ENCODE measurements around the gene VPS33A. TPM values are rescaled to one million over a fixed set of nuclear protein-coding genes. Genes with fewer than 3 reads are reported as not detected.

The VPS33A gene
- polyA plus RNA-seq, 2 of the 4 experiments (the other 2 are of a cell fraction) = 19.9 to 32.4 TPM

DNA sequence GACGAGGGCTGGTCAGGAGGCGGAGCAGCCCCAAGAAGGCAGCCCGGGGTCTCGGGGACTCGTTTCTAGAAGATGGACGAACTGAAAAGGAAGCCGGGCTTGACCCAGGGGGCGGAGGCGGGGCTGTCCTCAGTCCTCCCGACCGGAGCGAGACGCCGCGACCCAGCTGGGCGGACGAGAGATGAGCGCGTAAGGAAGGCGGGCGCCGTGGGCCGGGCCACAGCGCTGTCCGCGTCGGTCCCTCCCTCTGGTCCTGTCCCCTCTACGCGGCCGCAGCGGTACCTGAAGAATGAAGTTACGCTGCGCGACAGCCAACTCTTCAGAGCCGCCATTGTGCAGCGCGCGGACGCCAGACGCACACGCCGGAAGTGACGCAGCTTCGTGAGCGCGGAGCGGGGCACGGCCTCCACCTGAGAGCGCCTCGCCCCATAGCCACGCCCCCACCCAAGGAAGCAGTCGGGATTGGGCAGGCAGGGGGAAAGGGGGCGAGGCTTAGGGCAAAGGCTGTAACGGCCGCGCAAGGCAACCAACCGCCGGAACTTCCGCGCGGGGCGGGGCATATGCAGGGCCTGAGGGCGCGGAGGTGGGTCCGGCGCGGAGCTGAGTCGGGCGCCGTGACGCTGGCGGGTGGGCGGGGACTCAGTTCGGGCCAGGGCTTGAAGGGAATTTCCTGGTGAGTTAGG lies 40.5 kb downstream of the VPS33A start, which contains the start of gene DIABLO:
Gene DIABLO, minus strand, starts transcription at position 370 of the 683 bp plus-strand sequence. Its CDS starts 38 bp downstream, at position 332.
- CTCF ChIA-PET = interaction anchor here (0.6 to 1.7 kb wide), 2 partner anchors 13 to 56 kb away, joined by 3 to 6 read pairs; no protein-coding TSS in a partner anchor
- 1% methylated on average over 44 of the region's 74 CpGs for WGBS (ENCODE audit: missing lambda C conversion rate)
- H3K4me1 ChIP-seq = peaks cover 15% of the 10 kb centered on the region
- peak within 1 kb of the TSS; percentile 63 for H3K4me3 ChIP-seq
- peak; percentile 84 for FAIRE-seq
- POLR2A ChIA-PET = interaction anchor here (0.5 to 2.2 kb wide), 25 partner anchors 9 to 600 kb away, joined by 3 to 15 read pairs (median 3); partner anchors contain the start of gene BCL7A
- peak within 1 kb of the TSS; percentile 91 for H3K4me2 ChIP-seq
- peak within 1 kb of the TSS; percentile 91 to 95 for H3K27ac ChIP-seq
- TF ChIP-seq MYC (IDR thresholded peaks at IDR 0.05; ENCODE audit: borderline replicate concordance, low read length) = 0 out of 2 replicates have a peak, but pooled peaks have one; percentile 70
- peak; percentile 57; the same call in 1 of the 2 replicates for TF ChIP-seq RFX5 (IDR thresholded peaks at IDR 0.05)
- peak; percentile 99 for TF ChIP-seq PHF8 (IDR thresholded peaks at IDR 0.05; ENCODE audit: borderline replicate concordance, low read depth)
- TF ChIP-seq CHD4 (IDR thresholded peaks at IDR 0.05; ENCODE audit: borderline replicate concordance) = no peak
- TF ChIP-seq POLR2A (IDR thresholded peaks at IDR 0.05; ENCODE audit: low read length) = peak; percentile 95
- TF ChIP-seq, protein P1, sequence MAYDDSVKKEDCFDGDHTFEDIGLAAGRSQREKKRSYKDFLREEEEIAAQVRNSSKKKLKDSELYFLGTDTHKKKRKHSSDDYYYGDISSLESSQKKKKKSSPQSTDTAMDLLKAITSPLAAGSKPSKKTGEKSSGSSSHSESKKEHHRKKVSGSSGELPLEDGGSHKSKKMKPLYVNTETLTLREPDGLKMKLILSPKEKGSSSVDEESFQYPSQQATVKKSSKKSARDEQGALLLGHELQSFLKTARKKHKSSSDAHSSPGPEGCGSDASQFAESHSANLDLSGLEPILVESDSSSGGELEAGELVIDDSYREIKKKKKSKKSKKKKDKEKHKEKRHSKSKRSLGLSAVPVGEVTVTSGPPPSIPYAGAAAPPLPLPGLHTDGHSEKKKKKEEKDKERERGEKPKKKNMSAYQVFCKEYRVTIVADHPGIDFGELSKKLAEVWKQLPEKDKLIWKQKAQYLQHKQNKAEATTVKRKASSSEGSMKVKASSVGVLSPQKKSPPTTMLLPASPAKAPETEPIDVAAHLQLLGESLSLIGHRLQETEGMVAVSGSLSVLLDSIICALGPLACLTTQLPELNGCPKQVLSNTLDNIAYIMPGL (CRISPR knock-in tag; IDR thresholded peaks at IDR 0.05; ENCODE audit: borderline replicate concordance) = no peak
- TF ChIP-seq, protein P2, sequence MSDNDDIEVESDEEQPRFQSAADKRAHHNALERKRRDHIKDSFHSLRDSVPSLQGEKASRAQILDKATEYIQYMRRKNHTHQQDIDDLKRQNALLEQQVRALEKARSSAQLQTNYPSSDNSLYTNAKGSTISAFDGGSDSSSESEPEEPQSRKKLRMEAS (IDR thresholded peaks at IDR 0.05) = peak; percentile 72
- peak; percentile 86; the same call in 2 of the 3 replicates for TF ChIP-seq BCL3 (IDR thresholded peaks at IDR 0.05)
- peak; percentile 47; the same call in 1 of the 2 replicates for TF ChIP-seq PBX3 (IDR thresholded peaks at IDR 0.05)
- TF ChIP-seq TFCP2L1 (CRISPR knock-in tag; IDR thresholded peaks at IDR 0.05) = peak; percentile 75; the same call in 1 of the 2 replicates
- peak; percentile 77 to 92; a peak in 4 of 5 replicates for TF ChIP-seq JUN (IDR thresholded peaks at IDR 0.05)
- TF ChIP-seq KDM5A (IDR thresholded peaks at IDR 0.05) = peak; percentile 90
- TF ChIP-seq GATA3 (IDR thresholded peaks at IDR 0.05; ENCODE audit: borderline replicate concordance) = peak; percentile 20; the same call in 1 of the 2 replicates
- TF ChIP-seq EHF (CRISPR knock-in tag; IDR thresholded peaks at IDR 0.05) = no peak
- peak; percentile 88 to 93 for ATAC-seq
- peak; percentile 92 to 100 for DNase-seq (ENCODE audit: low read depth in 1 of 2, low spot score in 1 of 2)
- no peaks in the 10 kb centered on the region for H3K9me3 ChIP-seq

DNA sequence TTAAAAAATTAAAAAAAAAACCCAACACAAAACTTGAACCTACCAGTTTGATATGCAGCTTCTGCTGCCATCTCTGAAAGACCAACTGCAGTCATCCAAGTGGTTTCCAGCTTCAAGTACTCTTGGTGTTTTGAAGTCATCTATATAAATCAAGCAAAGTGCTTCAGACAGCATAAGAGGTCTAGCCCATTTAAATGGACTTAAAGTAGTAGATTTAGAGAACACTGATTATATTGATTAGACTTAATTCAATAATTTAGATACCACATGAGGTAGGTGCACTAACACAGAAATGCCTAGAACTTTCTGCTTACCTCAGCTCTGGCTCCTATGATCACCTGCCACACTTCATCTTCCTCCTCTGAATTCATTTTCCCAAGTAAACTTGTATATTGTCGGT lies 49.8 kb downstream of the VPS33A start:
- Histone ChIP-seq H3K4me2 (no peak overlapping the region), H3K4me3 (no peak overlapping the region), H3K9me3 (no peaks in the 10 kb centered on the region), H3K4me1 (no peaks in the 10 kb centered on the region), H3K27ac (no peak overlapping the region)
- TF ChIP-seq ELK1 (IDR thresholded peaks at IDR 0.05; ENCODE audit: low read depth, low read length) (no peak), SMC3 (IDR thresholded peaks at IDR 0.05) (no peak), PBX3 (IDR thresholded peaks at IDR 0.05) (no peak), RCOR1 (IDR thresholded peaks at IDR 0.05; ENCODE audit: low read depth, low read length) (no peak), ATOH8 (CRISPR knock-in tag; IDR thresholded peaks at IDR 0.05; ENCODE audit: low read depth) (no peak), CBX2 (IDR thresholded peaks at IDR 0.05; ENCODE audit: borderline replicate concordance, low read depth) (no peak), ZSCAN20 (CRISPR knock-in tag; IDR thresholded peaks at IDR 0.05) (no peak), NR3C1 (IDR thresholded peaks at IDR 0.05) (no peak), JUNB (IDR thresholded peaks at IDR 0.05) (no peak), HOXB13 (CRISPR knock-in tag; IDR thresholded peaks at IDR 0.05; ENCODE audit: low read depth) (no peak), HES2 (IDR thresholded peaks at IDR 0.05) (no peak), FOXS1 (CRISPR knock-in tag; IDR thresholded peaks at IDR 0.05) (no peak)
- 92% methylated on average over 1 of the region's 1 CpG for WGBS (ENCODE audit: missing lambda C conversion rate)
- FAIRE-seq (no peak), DNase-seq (ENCODE audit: low read depth in 1 of 2, low spot score in 1 of 2) (no peak), ATAC-seq (no peak)
- ChIA-PET CTCF (interaction anchor here (1.3 to 1.7 kb wide), 3 partner anchors 26 to 50 kb away, joined by 3 to 7 read pairs (median 4); partner anchors contain the start of gene LRRC43), POLR2A (interaction anchor here (0.8 kb wide), 1 partner anchor 10 kb away, joined by 6 read pairs; the partner anchor contains the start of gene DIABLO)

All from A549 (cell line).